Calu3 (cell line): ENCODE results near the gene ART5. TPM values are rescaled to one million over a fixed set of nuclear protein-coding genes. Genes with fewer than 3 reads are reported as not detected.

Experiments used
- BruUV-seq: library from RNA; stranded (reverse); fragments of 400-500 nt; replicated peaks from 2 replicates; lab custom pipeline; 2021; lab: Mats Ljungman, UMichigan
- CTCF ChIA-PET: fragments of 300-600 bp; sonication (Branson Sonifier 250); formaldehyde crosslinking; loops from one replicate; lab custom pipeline; 2022; ENCODE audit warnings: antibody characterized with exemption; lab: Charles Lee
- DNase-seq: peaks from one replicate; pipeline ENCODE4 v3.0.0; 2022
- H3K27ac Mint-ChIP-seq: one replicate; pipeline ENCODE4 v1.8.0; 2022; ENCODE audit warnings: mixed read lengths; ENCODE audit not compliant: unreplicated experiment
- H3K27me3 Mint-ChIP-seq: one replicate; pipeline ENCODE4 v1.8.0; 2022; ENCODE audit warnings: mixed read lengths; ENCODE audit not compliant: unreplicated experiment
- H3K36me3 Mint-ChIP-seq: one replicate; pipeline ENCODE4 v1.8.0; 2022; ENCODE audit warnings: mild to moderate bottlenecking, moderate library complexity, mixed read lengths; ENCODE audit not compliant: insufficient read depth, unreplicated experiment
- H3K4me1 Mint-ChIP-seq: one replicate; pipeline ENCODE4 v1.8.0; 2022; ENCODE audit warnings: mild to moderate bottlenecking, low read depth, mixed read lengths; ENCODE audit not compliant: unreplicated experiment
- H3K4me3 Mint-ChIP-seq: one replicate; pipeline ENCODE4 v1.8.0; 2022; ENCODE audit warnings: mild to moderate bottlenecking, low read depth, moderate library complexity, mixed read lengths; ENCODE audit not compliant: unreplicated experiment
- H3K9me3 Mint-ChIP-seq: one replicate; pipeline ENCODE4 v1.8.0; 2022; ENCODE audit warnings: low read depth, mixed read lengths; ENCODE audit not compliant: unreplicated experiment
- CTCF ChIP-seq: fragments of 200-600 bp; IDR thresholded peaks from one replicate; pipeline ENCODE4 v1.8.0; 2022; ENCODE audit warnings: antibody characterized with exemption; ENCODE audit not compliant: unreplicated experiment
- intact Hi-C: fragments of 100-400 bp; cut with micrococcal nuclease; formaldehyde crosslinking; loops from one replicate; pipeline ENCODE4 v1.10.0; 2022; ENCODE audit not compliant: unreplicated experiment
- total RNA-seq: library from RNA; stranded (reverse); gene quantifications from 2 replicates; pipeline ENCODE4 v1.2.3, GENCODE V29; 2022

ART5 gene
- total RNA-seq, 1 experiment from 2014 or later = not detected

- CTCF ChIA-PET = interaction anchor here (0.6 to 0.7 kb wide), 2 partner anchors 17 to 693 kb away, joined by 3 to 9 read pairs; no protein-coding TSS in a partner anchor
- Mint-ChIP-seq H3K4me3 (no peak overlapping the region), H3K27ac (no peak overlapping the region), H3K27me3 (peaks cover 61% of the 10 kb centered on the region), H3K9me3 (no peaks in the 10 kb centered on the region), H3K36me3 (no peaks in the 10 kb centered on the region), H3K4me1 (no peaks in the 10 kb centered on the region)
- DNase-seq = no peak
- no TSS peak for BruUV-seq
- TF ChIP-seq CTCF = no peak
- intact Hi-C loops = no loop called here
Observed at GRCh38 chr11:3614742-3615171, 27.0 kb downstream of the ART5 start.

GRCh38 chr11:3613998-3614741 lies 27.6 kb downstream of the ART5 start:
- TF ChIP-seq CTCF = no peak
- H3K27ac Mint-ChIP-seq = no peak overlapping the region
- H3K4me3 Mint-ChIP-seq = no peak overlapping the region
- peaks cover 56% of the 10 kb centered on the region for H3K27me3 Mint-ChIP-seq
- no peak for DNase-seq
- no peaks in the 10 kb centered on the region for H3K4me1 Mint-ChIP-seq
- intact Hi-C loops = no loop called here
- no TSS peak for BruUV-seq
- no peaks in the 10 kb centered on the region for H3K9me3 Mint-ChIP-seq
- CTCF ChIA-PET = interaction anchor here (0.6 kb wide), 1 partner anchor 693 kb away, joined by 9 read pairs; no protein-coding TSS in a partner anchor
- H3K36me3 Mint-ChIP-seq = no peaks in the 10 kb centered on the region

- BruUV-seq = no TSS peak
- no peak for TF ChIP-seq CTCF
- H3K27ac Mint-ChIP-seq = no peak overlapping the region
- CTCF ChIA-PET = no interaction called here
- no peak overlapping the region for H3K4me3 Mint-ChIP-seq
- no peaks in the 10 kb centered on the region for H3K4me1 Mint-ChIP-seq
- no peaks in the 10 kb centered on the region for H3K36me3 Mint-ChIP-seq
- H3K9me3 Mint-ChIP-seq = no peaks in the 10 kb centered on the region
- intact Hi-C loops = no loop called here
- no peak for DNase-seq
- peaks cover 43% of the 10 kb centered on the region for H3K27me3 Mint-ChIP-seq
Observed at GRCh38 chr11:3611976-3612678, 29.7 kb downstream of the ART5 start.

GRCh38 chr11:3610846-3611245 lies 30.9 kb downstream of the ART5 start:
- Mint-ChIP-seq H3K4me3 (no peak overlapping the region), H3K27me3 (peaks cover 32% of the 10 kb centered on the region), H3K27ac (no peak overlapping the region), H3K9me3 (no peaks in the 10 kb centered on the region), H3K4me1 (no peaks in the 10 kb centered on the region), H3K36me3 (no peaks in the 10 kb centered on the region)
- intact Hi-C loops = no loop called here
- no peak for TF ChIP-seq CTCF
- DNase-seq = no peak
- no TSS peak for BruUV-seq
- CTCF ChIA-PET = no interaction called here
